Measurements from ENCODE around the gene TIE1.

The TIE1 gene

DNA sequence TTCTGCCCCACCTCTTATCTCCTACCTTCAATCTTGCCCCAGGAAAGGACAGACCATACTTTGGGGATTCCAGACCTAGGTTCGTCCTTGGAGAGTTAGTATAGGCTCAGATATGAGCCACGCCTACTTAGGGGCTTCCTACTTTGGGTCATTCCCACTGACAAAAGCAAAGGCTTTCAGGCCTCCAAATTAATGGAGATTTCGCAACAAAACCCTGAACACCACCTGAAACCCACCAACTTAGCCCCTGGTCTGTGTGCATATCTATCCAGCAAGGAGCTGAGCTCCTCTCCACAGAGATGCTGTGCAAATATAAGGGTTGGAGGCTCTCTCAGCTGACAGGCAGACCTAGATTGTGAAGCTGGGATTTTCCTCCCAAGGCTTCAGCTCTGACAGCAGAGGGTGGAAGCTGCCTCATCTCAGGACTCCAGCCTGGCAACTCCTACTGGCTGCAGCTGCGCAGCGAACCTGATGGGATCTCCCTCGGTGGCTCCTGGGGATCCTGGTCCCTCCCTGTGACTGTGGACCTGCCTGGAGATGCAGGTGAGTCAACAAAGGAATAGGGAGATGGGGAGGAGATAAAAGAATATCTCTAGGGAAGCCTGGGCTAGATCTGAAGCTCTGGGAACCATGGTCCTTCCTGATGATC lies 38.9 kb downstream of the TIE1 start:
- no peak for DNase-seq

DNA sequence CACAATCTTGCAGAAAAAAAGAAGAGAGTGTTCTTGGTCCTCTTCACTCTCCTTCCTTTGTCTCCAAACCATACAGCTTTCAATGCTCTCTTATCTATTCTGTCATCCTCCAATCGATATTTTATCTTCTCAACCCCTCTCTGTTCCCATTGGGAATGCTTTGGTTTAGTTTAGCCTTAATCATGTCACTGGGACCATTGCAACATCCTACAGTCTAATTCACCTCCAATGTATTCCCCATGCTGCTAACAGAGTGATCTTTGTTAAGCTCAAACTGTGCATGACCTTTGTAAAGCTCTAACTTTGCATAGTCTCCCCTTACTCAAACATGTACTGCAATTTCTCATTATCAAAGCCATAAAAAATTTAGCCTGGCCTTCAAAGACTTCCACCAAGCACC lies 39.8 kb downstream of the TIE1 start:
- DNase-seq: no peak

DNA sequence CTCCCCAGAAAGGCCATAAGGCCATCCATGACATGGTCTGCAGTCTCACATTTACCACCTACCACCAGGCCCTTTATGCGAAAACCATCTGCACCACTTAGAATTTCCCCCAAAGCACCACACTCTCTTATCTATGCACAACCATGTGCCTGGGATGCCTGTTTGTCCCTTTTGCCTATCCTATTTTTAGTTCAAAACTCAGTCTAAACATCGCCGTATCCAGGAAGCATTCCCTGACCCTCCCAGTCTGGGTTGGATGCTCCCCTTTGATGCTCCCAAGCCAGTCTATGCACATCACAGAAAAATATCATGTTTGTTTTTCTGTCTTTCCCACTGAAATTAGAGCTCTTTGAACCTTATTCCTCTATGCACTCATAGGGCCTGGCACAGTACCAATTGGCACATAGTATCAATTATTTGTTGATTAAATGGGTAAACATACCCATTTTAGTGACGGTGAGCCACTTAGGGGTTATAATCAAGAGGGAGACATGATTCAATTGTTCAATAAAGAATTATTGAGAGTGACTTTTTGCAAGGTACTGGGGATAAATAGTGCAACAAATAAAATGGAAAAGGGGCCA lies 43.6 kb downstream of the TIE1 start:
- no peak for DNase-seq

DNA sequence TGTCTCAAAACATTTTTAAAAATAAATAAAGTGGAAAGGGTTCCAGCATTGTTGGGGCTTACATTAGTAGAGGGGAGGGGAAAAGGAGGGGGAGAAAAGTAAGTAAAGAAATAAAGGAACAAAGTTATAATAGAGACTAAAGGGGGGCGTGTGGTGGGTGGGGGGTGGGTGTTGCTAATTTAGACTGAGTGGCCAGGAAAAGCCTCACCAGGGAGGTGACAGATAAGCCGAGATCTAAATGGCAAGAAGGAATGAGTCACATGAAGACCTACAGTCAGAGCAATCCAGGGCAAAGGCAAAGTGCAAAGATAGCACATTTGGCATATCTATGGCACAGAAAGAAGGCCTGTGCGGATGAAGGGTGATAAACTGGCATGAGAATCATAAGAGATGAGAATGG lies 44.3 kb downstream of the TIE1 start:
- no peak for DNase-seq

DNA sequence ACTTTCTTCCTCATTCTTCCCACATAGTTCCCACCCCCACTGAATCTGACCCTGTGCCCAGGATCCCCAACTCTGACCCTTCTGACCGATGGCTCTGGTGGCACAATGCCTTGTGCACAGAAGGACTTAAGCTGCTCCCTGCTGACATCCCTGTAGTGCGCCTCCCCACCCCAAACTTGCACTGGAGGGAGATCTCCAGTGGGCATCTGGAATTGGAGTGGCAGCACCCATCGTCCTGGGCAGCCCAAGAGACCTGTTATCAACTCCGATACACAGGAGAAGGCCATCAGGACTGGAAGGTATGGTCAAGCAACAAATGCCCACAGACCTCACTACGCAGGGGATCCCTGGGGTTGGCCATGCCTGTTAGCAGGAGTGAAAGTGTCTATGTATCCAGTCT lies 45.9 kb downstream of the TIE1 start:
- DNase-seq: no peak

DNA sequence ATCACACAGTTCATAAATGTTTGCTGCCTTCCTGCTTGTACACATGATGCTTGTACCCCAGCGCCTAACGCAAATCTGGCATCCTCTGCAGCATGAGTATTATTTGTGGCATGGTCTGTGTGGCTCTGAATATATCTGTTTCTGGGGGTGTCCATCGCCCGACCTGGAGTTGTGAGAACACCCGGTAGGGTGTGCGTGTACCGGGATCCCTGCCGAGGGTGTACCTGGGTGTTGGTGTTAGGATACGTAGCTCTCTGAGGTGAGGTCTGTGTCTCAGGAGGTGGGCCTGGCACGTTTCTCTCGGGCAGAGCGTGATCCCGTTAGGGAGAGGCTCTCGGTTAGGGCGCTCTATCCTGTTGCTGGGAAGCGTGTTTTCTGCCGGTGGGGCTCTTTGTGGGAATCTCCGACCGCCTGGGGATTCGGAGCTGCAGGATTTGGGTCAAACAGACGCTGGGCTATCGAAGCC lies 47.6 kb downstream of the TIE1 start:
- DNase-seq: no peak

DNA sequence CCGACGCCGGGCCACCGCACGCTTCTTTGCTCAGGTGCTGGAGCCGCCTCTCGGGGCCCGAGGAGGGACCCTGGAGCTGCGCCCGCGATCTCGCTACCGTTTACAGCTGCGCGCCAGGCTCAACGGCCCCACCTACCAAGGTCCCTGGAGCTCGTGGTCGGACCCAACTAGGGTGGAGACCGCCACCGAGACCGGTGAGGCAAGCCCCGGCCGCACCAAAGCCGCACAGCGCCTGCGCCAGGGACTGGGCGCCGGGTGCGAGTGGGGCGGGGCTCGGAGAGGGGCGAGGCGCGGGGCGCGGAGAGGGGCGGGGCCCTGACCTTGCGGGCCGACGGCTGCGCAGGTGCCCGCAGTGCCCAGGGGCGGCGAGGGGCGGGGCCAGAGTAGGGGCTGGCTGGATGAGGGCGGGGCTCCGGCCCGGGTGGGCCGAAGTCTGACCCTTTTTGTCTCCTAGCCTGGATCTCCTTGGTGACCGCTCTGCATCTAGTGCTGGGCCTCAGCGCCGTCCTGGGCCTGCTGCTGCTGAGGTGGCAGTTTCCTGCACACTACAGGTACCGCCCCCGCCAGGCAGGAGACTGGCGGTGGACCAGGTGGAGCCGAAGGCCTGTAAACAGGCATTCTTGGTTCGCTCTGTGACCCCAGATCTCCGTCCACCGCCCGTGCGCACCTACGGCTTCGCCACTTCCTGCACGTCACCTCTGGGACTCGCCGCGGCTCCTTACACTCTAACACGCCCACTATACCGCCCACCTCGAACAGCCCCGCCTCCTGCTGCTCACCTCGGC lies 48.2 kb downstream of the TIE1 start:
- DNase-seq: peak; percentile 23

DNA sequence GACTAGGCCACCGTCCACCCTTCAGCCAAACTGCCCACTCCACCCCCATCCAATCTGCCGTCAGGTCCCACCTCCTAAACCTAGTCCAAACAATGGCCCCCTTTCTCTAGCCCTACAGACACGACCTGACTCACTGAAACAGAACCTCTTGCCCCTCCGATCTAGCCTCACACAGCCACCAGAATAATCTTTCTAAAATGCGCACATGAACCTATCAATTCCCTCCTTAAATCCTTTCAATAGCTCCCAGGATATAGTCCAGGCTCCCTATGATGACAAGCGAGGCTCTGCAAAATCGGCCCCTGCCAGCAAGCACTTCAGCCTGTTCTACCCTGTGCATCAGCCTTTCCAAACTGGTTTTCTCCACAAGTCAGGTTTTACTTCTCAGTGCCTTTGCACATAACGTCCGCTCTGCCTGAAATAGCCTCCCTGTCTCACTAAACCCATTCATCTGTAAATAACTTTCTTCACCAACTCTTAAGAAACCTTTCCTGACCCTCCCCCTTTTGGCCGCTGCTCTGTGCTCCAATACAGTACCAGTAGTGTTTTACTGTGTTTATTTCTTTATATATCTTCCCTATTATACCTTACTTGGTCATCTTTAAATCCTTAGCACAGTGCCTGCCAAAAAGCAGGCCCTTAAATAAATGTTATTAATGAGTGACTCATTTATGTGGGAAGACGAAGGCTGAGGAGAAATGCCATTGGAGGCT lies 49.0 kb downstream of the TIE1 start:
- no peak for DNase-seq

DNA sequence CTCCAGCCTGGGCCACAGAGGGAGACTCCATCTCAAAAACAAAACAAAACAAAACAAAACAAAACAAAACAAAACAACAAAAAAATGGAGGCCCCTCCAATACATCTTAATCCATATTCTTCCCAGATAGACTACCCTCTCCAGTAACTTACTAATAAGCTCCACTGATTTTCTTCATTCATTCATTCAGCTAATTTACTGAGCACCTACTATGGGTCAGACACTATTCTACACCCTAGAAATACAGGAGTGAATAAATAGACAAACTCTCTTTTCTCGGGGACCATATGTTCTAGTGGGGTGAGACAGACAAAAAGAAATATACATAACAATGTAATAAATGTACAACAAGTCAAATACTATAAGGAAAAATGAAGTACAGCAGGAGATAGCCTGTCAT lies 50.2 kb downstream of the TIE1 start:
- DNase-seq: no peak

DNA sequence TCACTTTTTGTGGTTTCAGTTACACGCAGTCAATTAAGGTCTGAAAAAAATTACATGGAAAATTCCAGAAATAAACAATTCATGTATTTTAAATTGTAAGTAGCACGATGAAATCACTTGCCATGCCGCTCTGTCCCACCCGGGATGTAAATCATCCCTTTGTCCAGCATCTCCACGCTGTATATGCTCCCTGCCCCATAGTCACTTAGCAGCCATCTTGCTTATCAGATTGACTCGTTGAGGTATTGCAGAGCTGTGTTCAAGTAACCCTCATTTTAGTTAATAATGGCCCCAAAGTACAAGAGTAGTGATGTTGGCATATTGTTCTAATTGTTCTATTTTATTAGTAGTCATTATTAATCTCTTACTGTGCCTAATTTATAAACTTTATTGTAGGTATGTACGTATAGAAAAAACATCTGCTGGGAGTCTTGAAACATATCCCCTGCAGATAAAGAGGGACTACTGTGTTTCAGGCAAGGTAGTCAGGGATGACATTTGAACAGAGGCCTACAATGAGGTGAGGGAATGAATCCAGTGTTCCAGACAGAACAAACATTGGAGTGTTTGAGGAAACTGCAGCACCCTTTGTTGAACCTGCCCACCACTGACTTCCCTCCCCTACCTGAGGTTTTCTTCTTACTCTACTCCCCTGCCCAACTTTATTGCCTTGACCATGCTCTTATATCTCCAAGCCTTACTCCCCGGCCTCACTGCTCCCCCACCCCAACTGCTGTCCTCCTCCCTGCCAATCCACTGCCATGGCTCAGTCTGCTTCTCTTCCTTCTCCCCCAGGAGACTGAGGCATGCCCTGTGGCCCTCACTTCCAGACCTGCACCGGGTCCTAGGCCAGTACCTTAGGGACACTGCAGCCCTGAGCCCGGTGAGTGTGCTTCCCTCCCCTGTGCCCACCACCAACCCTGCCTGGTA lies 50.9 kb downstream of the TIE1 start:
- DNase-seq: no peak

DNA sequence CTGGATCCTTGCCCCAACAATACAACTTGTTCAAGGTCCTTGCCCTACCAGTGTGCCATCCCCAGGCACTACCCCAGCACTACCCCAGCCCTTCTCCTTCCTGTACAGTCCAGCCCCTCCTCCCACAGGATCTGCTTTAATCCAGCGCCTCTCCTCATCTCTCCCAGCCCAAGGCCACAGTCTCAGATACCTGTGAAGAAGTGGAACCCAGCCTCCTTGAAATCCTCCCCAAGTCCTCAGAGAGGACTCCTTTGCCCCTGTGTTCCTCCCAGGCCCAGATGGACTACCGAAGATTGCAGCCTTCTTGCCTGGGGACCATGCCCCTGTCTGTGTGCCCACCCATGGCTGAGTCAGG lies 51.5 kb downstream of the TIE1 start:
- no peak for DNase-seq

DNA sequence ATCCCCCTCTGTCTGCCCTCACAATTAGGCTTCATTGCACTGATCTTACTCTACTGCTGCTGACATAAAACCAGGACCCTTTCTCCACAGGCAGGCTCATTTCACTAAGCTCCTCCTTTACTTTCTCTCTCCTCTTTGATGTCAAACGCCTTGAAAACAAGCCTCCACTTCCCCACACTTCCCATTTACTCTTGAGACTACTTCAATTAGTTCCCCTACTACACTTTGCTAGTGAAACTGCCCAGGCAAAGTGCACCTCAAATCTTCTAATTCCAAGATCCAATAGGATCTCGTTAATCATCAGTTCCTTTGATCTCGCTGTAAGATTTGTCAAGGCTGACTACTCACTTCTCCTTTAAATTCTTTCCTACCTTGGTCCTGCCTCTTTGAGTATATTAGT lies 52.1 kb downstream of the TIE1 start:
- DNase-seq: no peak

DNA sequence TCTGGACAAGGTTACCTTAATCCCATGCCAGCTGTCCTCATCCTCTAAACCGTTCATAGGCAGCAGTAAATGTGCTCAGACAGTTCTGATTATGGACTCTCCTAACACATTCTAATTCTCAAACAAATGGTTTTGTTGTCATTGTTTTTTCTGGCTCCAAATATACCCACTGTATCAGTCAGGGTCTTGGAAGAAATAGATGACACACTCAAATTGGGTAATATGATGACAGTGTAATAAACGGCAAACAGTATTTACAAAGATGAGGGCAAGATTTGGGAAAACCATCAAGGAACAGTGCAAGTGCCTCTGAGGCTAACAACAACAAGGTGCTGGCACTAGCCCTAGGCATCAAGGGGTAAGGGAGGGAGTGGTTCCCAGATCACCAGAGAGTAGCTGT lies 53.7 kb downstream of the TIE1 start:
- DNase-seq: no peak

DNA sequence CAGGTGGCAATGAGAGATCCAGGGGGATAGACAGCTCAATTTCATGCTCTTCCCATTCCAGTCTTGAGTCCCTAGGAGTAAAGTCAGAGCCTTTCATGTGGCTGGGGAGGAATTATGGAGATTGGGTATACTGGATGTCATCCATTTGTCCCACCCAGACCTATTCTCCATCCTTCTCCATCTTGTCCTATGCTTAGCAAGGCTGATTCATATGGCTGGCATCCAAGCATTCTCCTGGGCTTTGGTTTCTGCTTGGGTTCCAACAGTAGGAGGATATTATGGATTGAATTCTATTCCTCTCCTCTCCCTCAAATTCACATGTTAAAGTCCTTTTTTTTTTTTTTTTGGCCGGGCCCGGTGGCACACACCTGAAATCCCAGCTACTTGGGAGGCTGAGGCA lies 54.2 kb downstream of the TIE1 start:
- no peak for DNase-seq

DNA sequence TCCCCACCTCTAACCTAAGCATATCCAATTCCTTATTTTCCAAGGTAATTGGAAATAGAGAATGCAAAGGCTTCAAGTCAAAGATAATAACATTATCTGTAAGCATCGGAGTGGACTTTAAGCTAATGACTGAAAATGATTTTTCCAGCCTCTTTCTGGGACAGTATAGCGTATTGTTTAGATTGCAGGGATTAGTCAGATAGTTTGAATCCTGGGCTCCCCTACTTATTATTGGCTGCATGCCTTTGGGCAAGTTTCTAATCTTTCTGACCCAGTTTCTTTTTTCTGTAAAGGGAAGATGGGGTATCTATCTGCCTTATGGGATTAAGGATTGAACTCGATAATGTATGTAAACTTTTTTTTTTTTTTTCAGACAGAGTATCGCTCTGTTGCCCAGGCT lies 56.5 kb downstream of the TIE1 start:
- no peak for DNase-seq

DNA sequence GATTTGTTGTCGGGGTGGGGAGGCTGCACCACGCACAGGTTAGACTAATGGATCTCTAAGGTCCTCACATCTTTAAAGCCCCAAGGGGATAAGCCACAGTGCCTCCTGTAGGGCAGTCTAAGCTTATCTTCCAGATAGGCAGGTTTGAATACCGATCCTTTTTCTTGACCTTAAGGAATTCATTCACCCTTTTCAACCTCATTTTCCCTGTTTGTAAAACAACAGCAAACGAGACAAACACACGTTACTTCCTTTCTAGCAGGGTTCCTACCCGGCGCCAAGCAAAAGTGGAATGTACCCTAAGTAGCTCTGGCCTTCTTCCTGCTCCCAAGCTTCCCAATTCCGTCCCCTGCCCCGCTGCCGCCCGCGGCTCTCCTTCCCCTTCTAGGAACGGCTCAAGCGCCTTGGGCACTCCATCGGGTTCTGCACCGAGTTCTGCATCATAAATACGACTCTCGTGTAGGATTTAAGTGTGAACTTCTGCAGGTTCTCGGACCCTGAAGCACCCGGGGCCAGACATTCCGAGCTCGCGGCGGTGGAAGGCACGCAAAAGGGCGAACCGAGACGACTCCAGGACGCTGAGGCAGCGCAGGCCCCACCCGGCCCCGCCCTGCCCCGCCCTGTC lies 57.5 kb downstream of the TIE1 start:
- DNase-seq: no peak

DNA sequence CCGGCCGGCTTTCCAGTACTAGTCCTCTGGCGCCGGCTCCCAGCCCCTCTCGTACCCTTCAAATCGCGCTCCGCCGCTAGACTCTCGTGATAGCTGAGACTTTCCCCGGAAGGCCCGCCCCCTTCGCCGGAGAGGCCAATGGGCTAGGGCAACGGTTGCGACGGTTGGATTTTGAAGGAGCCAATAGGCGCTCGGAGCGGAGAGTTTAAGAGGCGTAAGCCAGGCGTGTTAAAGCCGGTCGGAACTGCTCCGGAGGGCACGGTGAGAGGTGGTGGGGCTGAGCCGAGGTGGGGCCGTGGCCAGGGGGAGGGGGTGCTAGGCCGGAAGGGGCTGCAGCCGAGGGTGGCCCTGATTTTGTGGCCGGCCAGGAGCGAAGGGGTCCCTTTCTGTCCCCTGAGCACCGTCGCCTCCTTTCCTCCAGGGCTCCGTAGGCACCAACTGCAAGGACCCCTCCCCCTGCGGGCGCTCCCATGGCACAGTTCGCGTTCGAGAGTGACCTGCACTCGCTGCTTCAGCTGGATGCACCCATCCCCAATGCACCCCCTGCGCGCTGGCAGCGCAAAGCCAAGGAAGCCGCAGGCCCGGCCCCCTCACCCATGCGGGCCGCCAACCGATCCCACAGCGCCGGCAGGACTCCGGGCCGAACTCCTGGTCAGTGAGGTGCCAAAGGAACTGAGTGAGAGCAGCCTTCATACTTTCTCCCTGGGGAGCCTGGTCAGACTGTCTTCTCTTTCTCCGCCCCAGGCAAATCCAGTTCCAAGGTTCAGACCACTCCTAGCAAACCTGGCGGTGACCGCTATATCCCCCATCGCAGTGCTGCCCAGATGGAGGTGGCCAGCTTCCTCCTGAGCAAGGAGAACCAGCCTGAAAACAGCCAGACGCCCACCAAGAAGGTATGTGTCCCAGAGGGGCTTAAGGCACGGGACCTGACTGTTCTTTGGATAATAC lies 58.2 kb downstream of the TIE1 start, which contains the start of gene CDC20:
CDC20 (plus strand) TSS at position 236 of the 948 bp plus-strand sequence; CDS start at position 471, 235 bp downstream.
- DNase-seq: peak; percentile 99

DNA sequence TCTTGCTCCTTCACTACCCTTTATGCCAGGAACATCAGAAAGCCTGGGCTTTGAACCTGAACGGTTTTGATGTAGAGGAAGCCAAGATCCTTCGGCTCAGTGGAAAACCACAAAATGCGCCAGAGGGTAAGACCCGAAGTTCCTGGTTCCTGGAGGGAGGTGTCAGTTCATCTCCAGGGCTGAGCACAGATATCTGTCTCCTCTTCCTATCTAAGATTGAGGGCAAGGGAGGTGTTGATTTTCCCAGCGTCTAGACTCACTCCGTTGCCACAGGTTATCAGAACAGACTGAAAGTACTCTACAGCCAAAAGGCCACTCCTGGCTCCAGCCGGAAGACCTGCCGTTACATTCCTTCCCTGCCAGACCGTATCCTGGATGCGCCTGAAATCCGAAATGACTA lies 58.9 kb downstream of the TIE1 start:
- DNase-seq: no peak

DNA sequence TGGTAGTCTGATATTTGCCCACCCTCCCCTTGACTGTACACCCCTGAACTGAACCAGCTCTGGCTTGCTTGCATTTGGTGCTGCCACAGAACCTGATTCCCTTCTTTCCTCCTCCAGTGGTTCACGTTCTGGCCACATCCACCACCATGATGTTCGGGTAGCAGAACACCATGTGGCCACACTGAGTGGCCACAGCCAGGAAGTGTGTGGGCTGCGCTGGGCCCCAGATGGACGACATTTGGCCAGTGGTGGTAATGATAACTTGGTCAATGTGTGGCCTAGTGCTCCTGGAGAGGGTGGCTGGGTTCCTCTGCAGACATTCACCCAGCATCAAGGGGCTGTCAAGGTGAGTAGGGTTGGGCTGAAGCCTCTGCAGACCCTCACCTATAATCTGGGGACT lies 59.8 kb downstream of the TIE1 start:
- DNase-seq: no peak

DNA sequence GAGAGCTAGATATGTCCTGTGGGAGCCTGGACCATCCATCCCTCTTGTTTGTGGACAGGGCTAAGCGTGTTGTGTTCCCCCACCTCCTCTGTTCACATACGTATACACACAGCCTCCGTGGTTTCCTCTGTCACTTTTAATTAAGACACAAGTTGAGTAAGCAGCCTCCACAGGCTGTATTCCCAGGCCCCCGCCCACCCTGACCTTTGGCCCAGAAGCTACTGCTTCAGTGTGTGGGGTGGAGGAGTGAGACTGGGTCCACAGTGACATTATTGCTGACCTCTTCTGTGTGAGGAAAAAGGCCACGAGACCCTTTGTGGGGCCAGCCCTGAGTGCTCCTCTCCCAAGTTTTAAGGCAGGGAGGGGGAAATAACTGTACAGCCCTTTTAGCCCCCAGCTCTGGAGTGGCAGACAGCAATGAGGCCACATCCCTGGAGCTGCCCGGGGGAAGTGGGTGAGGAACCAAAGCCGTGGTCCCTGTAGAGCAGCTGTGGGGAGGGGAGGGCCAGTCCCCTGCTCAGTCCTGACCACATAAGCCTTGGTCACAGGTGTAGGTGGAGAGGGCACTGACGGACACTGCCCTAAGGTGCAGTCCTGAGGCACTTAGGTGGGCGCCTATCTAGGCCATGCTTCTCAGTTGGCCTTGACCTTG lies 62.6 kb downstream of the TIE1 start:
- no peak for DNase-seq
